SH-SY5Y (cell line): ENCODE measurements around the gene CCDC170.

ENCODE experiments used
- GATA2 ChIP-seq: IDR thresholded peaks from 2 replicates; pipeline ENCODE4 v1.6.1; 2011; ENCODE audit warnings: mild to moderate bottlenecking, low read depth, low read length
- GATA3 ChIP-seq: IDR thresholded peaks from 2 replicates; pipeline ENCODE4 v1.6.1; 2011; ENCODE audit warnings: low read depth, mild to moderate bottlenecking, low read length, moderate library complexity

DNA sequence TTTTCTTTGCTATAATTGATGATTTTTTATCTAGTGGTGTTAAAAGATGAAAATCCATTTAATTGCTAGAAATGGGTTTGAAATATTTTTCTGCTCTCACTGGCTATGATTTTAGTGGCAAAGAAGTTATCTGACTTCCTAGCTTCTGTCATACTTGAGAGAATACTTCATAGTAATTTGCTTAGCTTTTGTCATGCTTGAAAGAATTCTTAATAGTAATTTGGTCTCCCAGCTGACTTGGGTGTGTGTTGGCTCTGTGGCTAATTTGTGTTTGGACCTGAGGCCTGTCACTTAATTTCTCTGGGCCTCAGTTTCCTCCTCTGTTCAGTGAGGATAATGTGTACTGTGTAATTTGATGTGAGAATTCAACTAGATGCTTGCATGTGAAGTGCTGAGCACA lies 29.1 kb upstream of the CCDC170 start:
- TF ChIP-seq GATA3 (no peak), GATA2 (no peak)
